ENCODE data around the gene LARP4. TPM values are rescaled to one million over a fixed set of nuclear protein-coding genes. Genes with fewer than 3 reads are reported as not detected.
A peak's percentile ranks its signal among the peaks of the same experiment; 100 is the strongest.

The LARP4 gene
- 29.8 and 40.3 TPM in 2 replicates for total RNA-seq (2014; rRNA removed; shearing (Covaris generic); ENCODE audit: low replicate concordance)

GRCh38 chr12:50400638-50401499 lies at the start of gene LARP4:
Gene LARP4 (plus strand): TSS chr12:50400885. CDS start chr12:50401011, 126 bp downstream.
- Histone ChIP-seq H3K9ac (ENCODE audit: low read length) (peak within 1 kb of the TSS; percentile 83), H3K9me3 (ENCODE audit: low read length) (no peaks in the 10 kb centered on the region), H3K9me2 (replicated peaks; ENCODE audit: insufficient read depth, low read length) (no peaks in the 10 kb centered on the region), H3K79me2 (ENCODE audit: low read length) (peaks cover 51% of the 10 kb centered on the region), H3K4me1 (ENCODE audit: low read length) (peaks cover 26% of the 10 kb centered on the region), H3K36me3 (ENCODE audit: insufficient read depth, low read length) (no peaks in the 10 kb centered on the region), H2AFZ (ENCODE audit: low read length) (peak within 1 kb of the TSS; percentile 89), H3K4me2 (ENCODE audit: low read depth, low read length, poor library complexity, severe bottlenecking) (peak within 1 kb of the TSS; percentile 93), H3K27ac (ENCODE audit: low read length) (peak within 1 kb of the TSS; percentile 93), H3K27me3 (ENCODE audit: low read length) (no peaks in the 10 kb centered on the region), H3K4me3 (ENCODE audit: low read length) (peak within 1 kb of the TSS; percentile 81), H4K20me1 (ENCODE audit: insufficient read depth, low read depth, low read length) (peaks cover 21% of the 10 kb centered on the region; the same call in 1 of the 2 replicates)
- peak; percentile 98 for DNase-seq

GRCh38 chr12:50351120-50352043 lies 49.3 kb upstream of the LARP4 start:
- no peak overlapping the region for H3K9ac ChIP-seq (ENCODE audit: low read length)
- no peaks in the 10 kb centered on the region for H4K20me1 ChIP-seq (ENCODE audit: insufficient read depth, low read depth, low read length)
- no peaks in the 10 kb centered on the region for H3K9me3 ChIP-seq (ENCODE audit: low read length)
- H3K36me3 ChIP-seq (ENCODE audit: insufficient read depth, low read length), result no peaks in the 10 kb centered on the region
- peak; percentile 39 for DNase-seq
- no peak overlapping the region for H2AFZ ChIP-seq (ENCODE audit: low read length)
- no peak overlapping the region for H3K4me3 ChIP-seq (ENCODE audit: low read length)
- H3K27ac ChIP-seq (ENCODE audit: low read length), result no peak overlapping the region
- no peaks in the 10 kb centered on the region for H3K79me2 ChIP-seq (ENCODE audit: low read length)
- no peaks in the 10 kb centered on the region for H3K9me2 ChIP-seq (replicated peaks; ENCODE audit: insufficient read depth, low read length)
- no peaks in the 10 kb centered on the region for H3K4me1 ChIP-seq (ENCODE audit: low read length)
- no peak overlapping the region for H3K4me2 ChIP-seq (ENCODE audit: low read depth, low read length, poor library complexity, severe bottlenecking)
- H3K27me3 ChIP-seq (ENCODE audit: low read length), result no peaks in the 10 kb centered on the region

- H3K27ac ChIP-seq (ENCODE audit: low read length), result no peak overlapping the region
These were observed 47.3 kb upstream of the LARP4 start for GRCh38 chr12:50353404-50353803.

GRCh38 chr12:50353869-50354593 lies 46.7 kb upstream of the LARP4 start:
- Histone ChIP-seq H3K9me2 (replicated peaks; ENCODE audit: insufficient read depth, low read length) (no peaks in the 10 kb centered on the region), H3K4me2 (ENCODE audit: low read depth, low read length, poor library complexity, severe bottlenecking) (no peak overlapping the region), H4K20me1 (ENCODE audit: insufficient read depth, low read depth, low read length) (no peaks in the 10 kb centered on the region), H2AFZ (ENCODE audit: low read length) (no peak overlapping the region), H3K36me3 (ENCODE audit: insufficient read depth, low read length) (no peaks in the 10 kb centered on the region), H3K4me1 (ENCODE audit: low read length) (no peaks in the 10 kb centered on the region), H3K9ac (ENCODE audit: low read length) (no peak overlapping the region), H3K27ac (ENCODE audit: low read length) (no peak overlapping the region), H3K27me3 (ENCODE audit: low read length) (no peaks in the 10 kb centered on the region), H3K9me3 (ENCODE audit: low read length) (no peaks in the 10 kb centered on the region), H3K79me2 (ENCODE audit: low read length) (no peaks in the 10 kb centered on the region), H3K4me3 (ENCODE audit: low read length) (no peak overlapping the region)
- peak; percentile 32 for DNase-seq

More at GRCh38 chr12:50353404-50353803, 47.3 kb upstream of the LARP4 start:
- H3K4me2 ChIP-seq (ENCODE audit: low read depth, low read length, poor library complexity, severe bottlenecking), result no peak overlapping the region
- H3K9ac ChIP-seq (ENCODE audit: low read length), result no peak overlapping the region
- H3K9me2 ChIP-seq (replicated peaks; ENCODE audit: insufficient read depth, low read length), result no peaks in the 10 kb centered on the region
- H2AFZ ChIP-seq (ENCODE audit: low read length), result no peak overlapping the region
- no peaks in the 10 kb centered on the region for H4K20me1 ChIP-seq (ENCODE audit: insufficient read depth, low read depth, low read length)
- H3K27me3 ChIP-seq (ENCODE audit: low read length), result no peaks in the 10 kb centered on the region
- no peak for DNase-seq
- no peaks in the 10 kb centered on the region for H3K36me3 ChIP-seq (ENCODE audit: insufficient read depth, low read length)
- no peaks in the 10 kb centered on the region for H3K4me1 ChIP-seq (ENCODE audit: low read length)
- H3K9me3 ChIP-seq (ENCODE audit: low read length), result no peaks in the 10 kb centered on the region
- no peaks in the 10 kb centered on the region for H3K79me2 ChIP-seq (ENCODE audit: low read length)
- H3K4me3 ChIP-seq (ENCODE audit: low read length), result no peak overlapping the region

- Histone ChIP-seq H4K20me1 (ENCODE audit: insufficient read depth, low read depth, low read length) (no peaks in the 10 kb centered on the region), H3K27ac (ENCODE audit: low read length) (no peak overlapping the region), H3K4me2 (ENCODE audit: low read depth, low read length, poor library complexity, severe bottlenecking) (no peak overlapping the region), H3K79me2 (ENCODE audit: low read length) (no peaks in the 10 kb centered on the region), H3K4me3 (ENCODE audit: low read length) (no peak overlapping the region), H3K27me3 (ENCODE audit: low read length) (no peaks in the 10 kb centered on the region), H3K9me2 (replicated peaks; ENCODE audit: insufficient read depth, low read length) (no peaks in the 10 kb centered on the region), H3K36me3 (ENCODE audit: insufficient read depth, low read length) (no peaks in the 10 kb centered on the region), H2AFZ (ENCODE audit: low read length) (no peak overlapping the region), H3K9me3 (ENCODE audit: low read length) (no peaks in the 10 kb centered on the region), H3K4me1 (ENCODE audit: low read length) (no peaks in the 10 kb centered on the region), H3K9ac (ENCODE audit: low read length) (no peak overlapping the region)
- DNase-seq, result peak; percentile 20
These were observed 45.8 kb upstream of the LARP4 start for GRCh38 chr12:50354908-50355307.

- no peaks in the 10 kb centered on the region for H4K20me1 ChIP-seq (ENCODE audit: insufficient read depth, low read depth, low read length)
- peak; percentile 19 for DNase-seq
These were observed 45.3 kb upstream of the LARP4 start for GRCh38 chr12:50355365-50355764.

GRCh38 chr12:50362671-50363070 lies 38.0 kb upstream of the LARP4 start:
- Histone ChIP-seq H2AFZ (ENCODE audit: low read length) (no peak overlapping the region), H3K4me2 (ENCODE audit: low read depth, low read length, poor library complexity, severe bottlenecking) (no peak overlapping the region), H3K27me3 (ENCODE audit: low read length) (no peaks in the 10 kb centered on the region), H3K36me3 (ENCODE audit: insufficient read depth, low read length) (no peaks in the 10 kb centered on the region), H3K9ac (ENCODE audit: low read length) (no peak overlapping the region), H4K20me1 (ENCODE audit: insufficient read depth, low read depth, low read length) (no peaks in the 10 kb centered on the region), H3K4me3 (ENCODE audit: low read length) (no peak overlapping the region), H3K9me3 (ENCODE audit: low read length) (no peaks in the 10 kb centered on the region), H3K4me1 (ENCODE audit: low read length) (0 out of 2 replicates have a peak, but pooled peaks cover 2% of the 10 kb centered on the region), H3K27ac (ENCODE audit: low read length) (no peak overlapping the region), H3K9me2 (replicated peaks; ENCODE audit: insufficient read depth, low read length) (no peaks in the 10 kb centered on the region), H3K79me2 (ENCODE audit: low read length) (no peaks in the 10 kb centered on the region)
- DNase-seq, result no peak

More at GRCh38 chr12:50355365-50355764, 45.3 kb upstream of the LARP4 start:
- no peak overlapping the region for H2AFZ ChIP-seq (ENCODE audit: low read length)
- no peaks in the 10 kb centered on the region for H3K4me1 ChIP-seq (ENCODE audit: low read length)
- no peak overlapping the region for H3K9ac ChIP-seq (ENCODE audit: low read length)
- no peaks in the 10 kb centered on the region for H3K9me3 ChIP-seq (ENCODE audit: low read length)
- H3K79me2 ChIP-seq (ENCODE audit: low read length), result no peaks in the 10 kb centered on the region
- H3K27me3 ChIP-seq (ENCODE audit: low read length), result no peaks in the 10 kb centered on the region
- H3K4me3 ChIP-seq (ENCODE audit: low read length), result no peak overlapping the region
- no peak overlapping the region for H3K27ac ChIP-seq (ENCODE audit: low read length)
- no peak overlapping the region for H3K4me2 ChIP-seq (ENCODE audit: low read depth, low read length, poor library complexity, severe bottlenecking)
- no peaks in the 10 kb centered on the region for H3K36me3 ChIP-seq (ENCODE audit: insufficient read depth, low read length)
- H3K9me2 ChIP-seq (replicated peaks; ENCODE audit: insufficient read depth, low read length), result no peaks in the 10 kb centered on the region

Data from Karpas-422 (cell line).